SK-N-MC (cell line): ENCODE data around the gene GPR62.

Experiments used
- EZH2 ChIP-seq: fragments of 200-600 bp; sonication (generic); IDR thresholded peaks from one replicate; pipeline ENCODE4 v1.6.1; 2017; ENCODE audit warnings: antibody characterized with exemption
- POLR2AphosphoS5 ChIP-seq: IDR thresholded peaks from 2 replicates; pipeline ENCODE4 v1.6.1; 2012; ENCODE audit warnings: mild to moderate bottlenecking, low read depth, low read length, borderline replicate concordance

DNA sequence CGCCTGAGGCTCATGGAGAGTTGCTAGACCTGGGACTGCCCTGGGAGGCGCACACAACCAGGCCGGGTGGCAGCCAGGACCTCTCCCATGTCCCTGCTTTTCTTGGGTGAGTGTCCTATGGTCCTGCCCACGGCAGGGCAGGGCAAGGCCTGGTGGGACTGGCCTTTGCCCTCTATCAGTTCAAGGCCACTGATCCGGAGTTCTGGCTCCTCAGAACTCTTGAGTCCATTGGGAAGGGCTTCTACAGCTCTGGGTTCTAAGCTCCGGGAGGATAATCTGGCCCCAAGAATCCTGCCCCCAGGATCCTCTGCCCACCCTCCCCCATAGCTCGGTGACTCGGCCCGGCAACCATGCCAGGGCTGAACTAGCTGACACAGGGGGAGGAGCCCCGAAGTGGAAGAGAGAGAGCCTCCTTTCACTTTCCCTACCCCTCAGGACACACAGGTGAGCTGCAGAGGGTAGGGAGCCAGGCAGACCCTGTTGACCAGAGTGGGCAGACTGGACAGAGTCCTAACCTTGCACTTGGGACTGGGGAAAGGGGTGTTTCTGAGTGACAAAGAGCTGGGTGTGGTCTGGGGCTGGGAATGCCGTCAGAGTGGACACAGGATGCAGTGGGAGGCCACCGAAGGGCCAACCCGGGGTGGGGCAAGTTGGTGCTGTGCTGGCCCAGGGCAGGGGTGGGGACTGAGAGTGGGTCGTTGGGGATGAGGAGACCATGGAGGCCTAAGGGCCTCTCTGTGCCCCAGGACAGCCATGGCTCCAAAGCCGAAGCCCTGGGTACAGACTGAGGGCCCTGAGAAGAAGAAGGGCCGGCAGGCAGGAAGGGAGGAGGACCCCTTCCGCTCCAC lies 12.4 kb upstream of the GPR62 start:
- no peak for TF ChIP-seq EZH2
- no peak for TF ChIP-seq POLR2AphosphoS5
